Hepatocyte (in vitro differentiated cells): ENCODE data around the gene LGALS3BP.

Experiments used
- EZH2 ChIP-seq: fragments of 200-600 bp; sonication (generic); IDR thresholded peaks from 2 replicates; pipeline ENCODE4 v1.6.1; 2016; ENCODE audit warnings: antibody characterized with exemption, mild to moderate bottlenecking, borderline replicate concordance
- EZH2phosphoT487 ChIP-seq: fragments of 200-600 bp; sonication (generic); IDR thresholded peaks from one replicate; pipeline ENCODE4 v1.6.1; 2018; ENCODE audit warnings: antibody characterized with exemption, mild to moderate bottlenecking, low read depth, moderate library complexity; ENCODE audit not compliant: unreplicated experiment, severe bottlenecking
- TF ChIP-seq, protein P1 (sequence below): fragments of 200-600 bp; sonication (generic); IDR thresholded peaks from 2 replicates; pipeline ENCODE4 v1.5.1; 2016; ENCODE audit warnings: antibody characterized with exemption, mild to moderate bottlenecking; ENCODE audit not compliant: poor library complexity

DNA sequence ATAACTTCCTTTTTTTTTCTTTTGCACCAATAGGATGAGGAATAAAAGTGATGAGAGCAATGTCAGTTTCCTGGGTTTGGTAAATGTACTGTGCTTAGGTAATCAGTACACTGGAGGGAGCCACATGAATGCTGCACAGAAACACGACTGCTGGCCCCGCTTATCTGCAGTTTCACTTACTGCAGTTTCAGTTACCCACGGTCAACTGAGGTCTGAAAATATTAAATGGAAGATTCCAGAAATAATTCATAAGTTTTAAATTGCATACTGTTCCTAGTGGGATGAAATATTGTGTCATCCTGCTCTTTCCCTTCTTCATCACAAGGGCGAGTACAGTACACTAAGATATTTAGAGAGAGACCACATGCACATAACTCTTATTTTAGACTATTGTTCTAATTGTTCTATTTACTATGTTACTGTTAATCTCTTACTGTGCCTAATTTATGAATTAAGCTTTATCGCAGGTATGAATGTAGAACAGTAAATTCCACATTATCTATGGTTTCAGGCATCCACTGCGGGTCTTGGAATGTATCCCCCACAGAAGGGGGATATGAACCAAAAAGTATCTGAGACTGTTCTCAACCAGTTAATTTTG is 6.4 kb upstream of the LGALS3BP start:
- TF ChIP-seq, protein P1, sequence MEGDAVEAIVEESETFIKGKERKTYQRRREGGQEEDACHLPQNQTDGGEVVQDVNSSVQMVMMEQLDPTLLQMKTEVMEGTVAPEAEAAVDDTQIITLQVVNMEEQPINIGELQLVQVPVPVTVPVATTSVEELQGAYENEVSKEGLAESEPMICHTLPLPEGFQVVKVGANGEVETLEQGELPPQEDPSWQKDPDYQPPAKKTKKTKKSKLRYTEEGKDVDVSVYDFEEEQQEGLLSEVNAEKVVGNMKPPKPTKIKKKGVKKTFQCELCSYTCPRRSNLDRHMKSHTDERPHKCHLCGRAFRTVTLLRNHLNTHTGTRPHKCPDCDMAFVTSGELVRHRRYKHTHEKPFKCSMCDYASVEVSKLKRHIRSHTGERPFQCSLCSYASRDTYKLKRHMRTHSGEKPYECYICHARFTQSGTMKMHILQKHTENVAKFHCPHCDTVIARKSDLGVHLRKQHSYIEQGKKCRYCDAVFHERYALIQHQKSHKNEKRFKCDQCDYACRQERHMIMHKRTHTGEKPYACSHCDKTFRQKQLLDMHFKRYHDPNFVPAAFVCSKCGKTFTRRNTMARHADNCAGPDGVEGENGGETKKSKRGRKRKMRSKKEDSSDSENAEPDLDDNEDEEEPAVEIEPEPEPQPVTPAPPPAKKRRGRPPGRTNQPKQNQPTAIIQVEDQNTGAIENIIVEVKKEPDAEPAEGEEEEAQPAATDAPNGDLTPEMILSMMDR, result peak; percentile 45
- no peak for TF ChIP-seq EZH2phosphoT487
- TF ChIP-seq EZH2, result no peak
